Neuron (in vitro differentiated cells): ENCODE data around the gene NME5.

ENCODE experiments used
- H2AFZ ChIP-seq: one replicate; pipeline ENCODE4 v1.6.1; 2013; ENCODE audit warnings: low read depth, mild to moderate bottlenecking, inconsistent platforms, low read length, moderate library complexity
- H3K27me3 ChIP-seq: one replicate; pipeline ENCODE4 v1.6.1; 2013; ENCODE audit warnings: low read length; ENCODE audit not compliant: insufficient read depth
- H3K36me3 ChIP-seq: one replicate; pipeline ENCODE4 v1.6.1; 2013; ENCODE audit warnings: low read length; ENCODE audit not compliant: insufficient read depth
- H3K4me1 ChIP-seq: one replicate; pipeline ENCODE4 v1.6.1; 2013; ENCODE audit warnings: low read length; ENCODE audit not compliant: insufficient read depth
- H3K4me3 ChIP-seq: 2 replicates; pipeline ENCODE4 v1.5.1; 2013; ENCODE audit warnings: mild to moderate bottlenecking, low read length, moderate library complexity
- H3K9me3 ChIP-seq: one replicate; pipeline ENCODE4 v1.6.1; 2013; ENCODE audit warnings: low read length

NME5 gene

GRCh38 chr5:138111181-138111580 is 28.0 kb downstream of the NME5 start:
- H3K36me3 ChIP-seq: no peaks in the 10 kb centered on the region
- H3K4me1 ChIP-seq: peaks cover 5% of the 10 kb centered on the region
- H3K4me3 ChIP-seq: no peak overlapping the region
- H3K27me3 ChIP-seq: no peaks in the 10 kb centered on the region
- no peaks in the 10 kb centered on the region for H3K9me3 ChIP-seq
- no peak overlapping the region for H2AFZ ChIP-seq

GRCh38 chr5:138110266-138110963 is 28.8 kb downstream of the NME5 start:
- Histone ChIP-seq H2AFZ (no peak overlapping the region), H3K36me3 (no peaks in the 10 kb centered on the region), H3K4me3 (no peak overlapping the region), H3K4me1 (peaks cover 5% of the 10 kb centered on the region), H3K27me3 (no peaks in the 10 kb centered on the region), H3K9me3 (no peaks in the 10 kb centered on the region)

- H3K4me1 ChIP-seq: peaks cover 5% of the 10 kb centered on the region
Observed at GRCh38 chr5:138109463-138110265, 29.6 kb downstream of the NME5 start.

DNA sequence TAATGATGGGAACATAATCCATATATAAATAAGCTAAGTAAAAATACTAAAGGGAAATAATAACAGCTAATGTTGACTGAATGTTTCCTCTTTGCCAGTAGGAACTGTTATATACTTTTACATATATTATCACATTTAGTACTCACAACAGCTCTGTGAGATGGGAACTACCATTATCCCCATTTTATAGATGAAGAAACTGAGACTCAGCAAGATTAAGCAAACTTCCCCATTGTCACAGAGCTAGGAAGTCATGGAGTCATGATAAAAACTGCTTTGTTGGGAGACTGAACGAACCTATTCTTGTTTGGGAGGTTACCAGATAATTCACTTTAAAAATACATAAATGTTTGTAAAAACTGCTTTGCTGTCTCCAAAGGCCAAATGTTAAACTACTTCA is 32.0 kb downstream of the NME5 start:
- Histone ChIP-seq H3K27me3 (peaks cover 4% of the 10 kb centered on the region), H2AFZ (no peak overlapping the region), H3K36me3 (no peaks in the 10 kb centered on the region), H3K9me3 (no peaks in the 10 kb centered on the region), H3K4me3 (no peak overlapping the region), H3K4me1 (peaks cover 5% of the 10 kb centered on the region)

More at GRCh38 chr5:138109463-138110265, 29.6 kb downstream of the NME5 start:
- Histone ChIP-seq H3K36me3 (no peaks in the 10 kb centered on the region), H3K4me3 (no peak overlapping the region), H2AFZ (no peak overlapping the region), H3K27me3 (no peaks in the 10 kb centered on the region), H3K9me3 (no peaks in the 10 kb centered on the region)

- Histone ChIP-seq H2AFZ (no peak overlapping the region), H3K4me3 (no peak overlapping the region), H3K9me3 (no peaks in the 10 kb centered on the region), H3K27me3 (peaks cover 6% of the 10 kb centered on the region), H3K4me1 (peaks cover 3% of the 10 kb centered on the region), H3K36me3 (no peaks in the 10 kb centered on the region)
Observed at GRCh38 chr5:138105709-138106108, 33.5 kb downstream of the NME5 start.

GRCh38 chr5:138103319-138103637 is 36.0 kb downstream of the NME5 start:
- peaks cover 6% of the 10 kb centered on the region for H3K27me3 ChIP-seq
- no peak overlapping the region for H3K4me3 ChIP-seq
- H2AFZ ChIP-seq: no peak overlapping the region
- no peaks in the 10 kb centered on the region for H3K9me3 ChIP-seq
- H3K36me3 ChIP-seq: no peaks in the 10 kb centered on the region
- H3K4me1 ChIP-seq: no peaks in the 10 kb centered on the region

DNA sequence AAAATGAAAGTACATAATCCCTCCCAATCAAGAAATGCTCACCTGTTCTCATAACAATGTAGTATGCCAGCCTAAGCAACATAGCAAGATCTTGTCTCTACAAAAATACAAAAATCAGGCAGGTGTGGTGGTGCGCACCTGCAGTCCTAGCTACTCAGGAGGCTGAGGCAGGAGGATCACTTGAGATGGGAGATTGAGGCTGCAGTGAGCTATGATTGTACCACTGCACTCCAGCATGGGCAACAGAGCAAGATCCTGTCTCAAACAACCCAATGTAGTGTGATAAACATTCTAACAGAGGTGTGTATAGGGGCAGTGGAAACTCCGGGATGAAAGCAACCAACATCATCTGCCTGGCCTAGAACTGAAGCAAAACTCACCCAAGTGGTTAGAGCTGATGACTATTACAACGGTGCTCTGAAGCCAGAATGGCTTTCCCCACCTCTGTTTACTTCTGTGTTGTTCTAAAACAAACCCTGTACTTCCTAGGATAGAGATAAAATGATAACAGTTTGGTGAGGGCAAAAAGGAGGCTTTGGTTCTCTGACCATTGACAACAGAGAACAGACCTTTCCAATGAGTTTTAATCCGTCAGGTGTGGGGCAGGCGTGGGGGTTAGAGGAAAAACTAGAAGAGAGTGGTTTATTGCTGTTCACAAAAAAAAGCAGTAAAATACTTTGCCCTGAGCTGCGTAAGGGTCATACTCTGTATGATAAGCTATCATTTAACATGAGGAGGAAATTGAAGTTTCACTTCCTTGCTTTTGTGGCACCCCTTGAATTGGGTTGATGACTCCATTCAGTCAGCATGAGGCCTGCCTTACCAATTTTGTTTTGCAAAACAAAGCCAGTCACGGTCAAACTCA is 36.5 kb downstream of the NME5 start:
- Histone ChIP-seq H3K9me3 (no peaks in the 10 kb centered on the region), H2AFZ (no peak overlapping the region), H3K27me3 (peaks cover 6% of the 10 kb centered on the region), H3K4me1 (no peaks in the 10 kb centered on the region), H3K36me3 (no peaks in the 10 kb centered on the region), H3K4me3 (no peak overlapping the region)

- H3K4me1 ChIP-seq: no peaks in the 10 kb centered on the region
- H3K9me3 ChIP-seq: no peaks in the 10 kb centered on the region
- H2AFZ ChIP-seq: no peak overlapping the region
- peaks cover 11% of the 10 kb centered on the region for H3K27me3 ChIP-seq
- no peaks in the 10 kb centered on the region for H3K36me3 ChIP-seq
- no peak overlapping the region for H3K4me3 ChIP-seq
Observed at GRCh38 chr5:138096997-138097828, 42.0 kb downstream of the NME5 start.

- no peak overlapping the region for H3K4me3 ChIP-seq
- peaks cover 9% of the 10 kb centered on the region for H3K27me3 ChIP-seq
- H3K9me3 ChIP-seq: no peaks in the 10 kb centered on the region
- H3K36me3 ChIP-seq: no peaks in the 10 kb centered on the region
- H3K4me1 ChIP-seq: no peaks in the 10 kb centered on the region
- H2AFZ ChIP-seq: no peak overlapping the region
Observed at GRCh38 chr5:138096363-138096762, 42.9 kb downstream of the NME5 start.

DNA sequence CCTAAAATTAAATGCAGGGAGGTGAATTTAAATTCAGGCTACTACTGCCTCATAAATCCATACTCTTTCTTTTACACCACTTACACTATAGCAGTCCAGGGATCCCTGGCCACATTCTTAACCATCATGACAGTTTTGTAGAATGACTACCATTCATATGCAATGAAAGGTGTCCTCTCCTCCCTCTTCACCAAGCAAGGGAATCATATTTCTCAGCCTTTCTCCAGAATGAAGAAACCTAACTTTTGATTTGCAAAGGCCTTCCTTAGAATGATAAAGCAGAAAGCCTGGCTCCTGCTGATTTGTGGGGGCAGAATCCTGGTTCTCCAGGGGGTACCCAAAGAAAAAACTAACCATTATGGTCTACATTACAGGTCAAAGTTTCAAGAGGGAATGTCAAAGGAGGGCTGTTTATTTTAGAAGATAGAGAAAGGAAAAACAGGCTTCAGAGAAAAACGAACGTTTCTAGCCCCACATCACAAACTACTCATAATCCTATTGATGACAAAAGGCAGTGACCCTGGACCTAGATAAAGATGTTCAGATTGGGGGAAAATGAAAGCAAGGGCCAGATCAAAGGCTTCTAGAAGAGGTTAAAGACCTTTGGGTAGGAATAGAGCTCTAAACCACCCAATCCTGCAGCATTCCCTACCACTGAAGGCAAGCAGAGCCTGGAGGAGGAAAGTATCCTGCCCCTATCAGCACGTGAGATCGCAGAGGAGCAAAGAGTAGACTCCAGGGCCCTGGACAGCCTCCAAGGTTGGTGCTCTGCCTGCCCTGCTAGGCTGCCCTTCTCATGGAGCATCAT is 43.9 kb downstream of the NME5 start:
- H3K4me3 ChIP-seq: no peak overlapping the region
- H2AFZ ChIP-seq: no peak overlapping the region
- no peaks in the 10 kb centered on the region for H3K4me1 ChIP-seq
- H3K9me3 ChIP-seq: no peaks in the 10 kb centered on the region
- H3K36me3 ChIP-seq: no peaks in the 10 kb centered on the region
- H3K27me3 ChIP-seq: peaks cover 9% of the 10 kb centered on the region

- no peak overlapping the region for H2AFZ ChIP-seq
- H3K27me3 ChIP-seq: peaks cover 9% of the 10 kb centered on the region
- H3K4me3 ChIP-seq: no peak overlapping the region
- H3K9me3 ChIP-seq: no peaks in the 10 kb centered on the region
- H3K36me3 ChIP-seq: no peaks in the 10 kb centered on the region
- no peaks in the 10 kb centered on the region for H3K4me1 ChIP-seq
Observed at GRCh38 chr5:138093036-138093435, 46.2 kb downstream of the NME5 start.

DNA sequence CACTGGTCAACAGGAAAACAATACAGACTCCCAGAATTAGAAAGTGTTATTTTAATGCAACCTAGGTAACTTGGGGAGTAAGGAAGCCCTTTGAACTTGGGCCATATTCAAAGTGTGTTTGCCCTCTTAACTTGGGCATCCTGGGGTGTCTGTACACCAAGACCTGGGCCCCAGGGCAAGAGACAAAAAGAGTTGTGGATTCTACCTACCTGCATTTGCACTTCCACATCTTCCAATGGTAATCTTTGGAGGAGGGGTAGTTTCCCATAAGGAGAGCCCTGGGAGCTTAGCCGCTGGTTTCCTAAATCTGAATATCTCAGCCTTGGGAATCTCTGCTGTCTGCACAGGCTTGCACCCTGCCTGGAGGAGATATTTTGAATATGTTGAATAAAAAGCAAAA is 46.9 kb downstream of the NME5 start:
- peaks cover 9% of the 10 kb centered on the region for H3K27me3 ChIP-seq

More for the DNA sequence above, 46.9 kb downstream of the NME5 start:
- Histone ChIP-seq H3K4me3 (no peak overlapping the region), H3K36me3 (no peaks in the 10 kb centered on the region), H3K9me3 (no peaks in the 10 kb centered on the region), H3K4me1 (no peaks in the 10 kb centered on the region), H2AFZ (no peak overlapping the region)
